GM21717 (cell line): ENCODE results near the gene WDR77.

ENCODE experiments used
- ATAC-seq: cut with Tn5 transposase; IDR thresholded peaks from one replicate; pipeline ENCODE4 v1.9.1; 2021; ENCODE audit warnings: mild to moderate bottlenecking, moderate library complexity; ENCODE audit not compliant: unreplicated experiment

WDR77 gene

GRCh38 chr1:111448918-111449702 is at the start of gene WDR77, which contains the start of gene ATP5PB:
Gene WDR77, minus strand, starts transcription at chr1:111449256. Its CDS starts 87 bp downstream, at chr1:111449169.
Gene ATP5PB, plus strand, starts transcription at chr1:111449464. Its CDS starts 78 bp downstream, at chr1:111449542.
- peak; percentile 85 for ATAC-seq

GRCh38 chr1:111497592-111497991 is 48.5 kb upstream of the WDR77 start:
- no peak for ATAC-seq

GRCh38 chr1:111496398-111496797 is 47.3 kb upstream of the WDR77 start:
- no peak for ATAC-seq

- no peak for ATAC-seq
These were observed 42.0 kb upstream of the WDR77 start for GRCh38 chr1:111491070-111491469.

GRCh38 chr1:111490220-111490619 is 41.2 kb upstream of the WDR77 start:
- no peak for ATAC-seq

GRCh38 chr1:111489604-111490003 is 40.5 kb upstream of the WDR77 start:
- ATAC-seq, result no peak

GRCh38 chr1:111488669-111489068 is 39.6 kb upstream of the WDR77 start:
- no peak for ATAC-seq

- no peak for ATAC-seq
These were observed 38.1 kb upstream of the WDR77 start for GRCh38 chr1:111487133-111487532.

- ATAC-seq, result no peak
These were observed 37.4 kb upstream of the WDR77 start for GRCh38 chr1:111486431-111486830.

- ATAC-seq, result no peak
These were observed 35.5 kb upstream of the WDR77 start for GRCh38 chr1:111484391-111485026.

- no peak for ATAC-seq
These were observed 34.8 kb upstream of the WDR77 start for GRCh38 chr1:111483876-111484275.

GRCh38 chr1:111483166-111483565 is 34.1 kb upstream of the WDR77 start:
- no peak for ATAC-seq

GRCh38 chr1:111481387-111482221 is 32.5 kb upstream of the WDR77 start:
- no peak for ATAC-seq

- no peak for ATAC-seq
These were observed 31.6 kb upstream of the WDR77 start for GRCh38 chr1:111480674-111481073.

- peak; percentile 55 for ATAC-seq
These were observed 27.8 kb upstream of the WDR77 start for GRCh38 chr1:111476761-111477309.

- no peak for ATAC-seq
These were observed 27.2 kb upstream of the WDR77 start for GRCh38 chr1:111476214-111476613.

GRCh38 chr1:111475701-111476100 is 26.6 kb upstream of the WDR77 start:
- no peak for ATAC-seq

- no peak for ATAC-seq
These were observed 25.5 kb upstream of the WDR77 start for GRCh38 chr1:111474521-111474920.

GRCh38 chr1:111474106-111474505 is 25.1 kb upstream of the WDR77 start:
- no peak for ATAC-seq

- no peak for ATAC-seq
These were observed 22.5 kb upstream of the WDR77 start for GRCh38 chr1:111471538-111471937.

- no peak for ATAC-seq
These were observed 22.0 kb upstream of the WDR77 start for GRCh38 chr1:111471012-111471411.
